GM23338 (cell line): ENCODE measurements around the gene B3GNT4. TPM values are rescaled to one million over a fixed set of nuclear protein-coding genes. Genes with fewer than 3 reads are reported as not detected.
A peak's percentile ranks its signal among the peaks of the same experiment; 100 is the strongest.

Source experiments
- ATAC-seq: fragments of 200-7000 bp; cut with Tn5 transposase; 3 replicates; pipeline ENCODE4 v1.9.1; 2020
- DNase-seq: peaks from one replicate; pipeline ENCODE4 v3.0.0-alpha.2; 2015; ENCODE audit warnings: low spot score
- H2AFZ ChIP-seq: fragments of 200-600 bp; sonication (generic); 2 replicates; pipeline ENCODE4 v1.8.0; 2016; ENCODE audit warnings: antibody characterized with exemption, mild to moderate bottlenecking, moderate library complexity
- H3F3A ChIP-seq: fragments of 200-600 bp; sonication (generic); replicated peaks from 2 replicates; pipeline ENCODE4 v1.8.0; 2017; ENCODE audit warnings: antibody characterized with exemption, mixed run types, low read depth
- H3K27ac ChIP-seq: fragments of 200-600 bp; sonication (generic); 2 replicates; pipeline ENCODE4 v1.6.1; 2016; ENCODE audit warnings: low read depth
- H3K27me3 ChIP-seq: fragments of 200-600 bp; sonication (generic); 2 replicates; pipeline ENCODE4 v1.8.0; 2016; ENCODE audit warnings: mild to moderate bottlenecking, mixed run types, moderate library complexity; ENCODE audit not compliant: insufficient read depth
- H3K36me3 ChIP-seq: fragments of 200-600 bp; sonication (generic); 2 replicates; pipeline ENCODE4 v1.8.0; 2016; ENCODE audit warnings: mild to moderate bottlenecking; ENCODE audit not compliant: insufficient read depth
- H3K4me1 ChIP-seq: fragments of 200-600 bp; sonication (generic); 2 replicates; pipeline ENCODE4 v1.8.0; 2016; ENCODE audit warnings: mild to moderate bottlenecking, moderate library complexity; ENCODE audit not compliant: insufficient read depth
- H3K4me2 ChIP-seq: fragments of 200-600 bp; sonication (generic); 2 replicates; pipeline ENCODE4 v1.7.1; 2017; ENCODE audit warnings: mixed run types
- H3K4me3 ChIP-seq: fragments of 200-600 bp; sonication (generic); 2 replicates; pipeline ENCODE4 v1.6.1; 2016; ENCODE audit warnings: mixed run types
- H3K79me2 ChIP-seq: fragments of 200-600 bp; sonication (generic); replicated peaks from 2 replicates; pipeline ENCODE4 v1.8.0; 2017; ENCODE audit warnings: mild to moderate bottlenecking; ENCODE audit not compliant: insufficient read depth
- H3K9me2 ChIP-seq: fragments of 200-600 bp; sonication (generic); 2 replicates; pipeline ENCODE4 v1.8.0; 2017; ENCODE audit not compliant: insufficient read depth
- H4K20me1 ChIP-seq: fragments of 200-600 bp; sonication (generic); replicated peaks from 2 replicates; pipeline ENCODE4 v1.8.0; 2017; ENCODE audit warnings: mild to moderate bottlenecking; ENCODE audit not compliant: insufficient read depth
- H3K27ac Mint-ChIP-seq: 2 replicates; pipeline ENCODE4 v1.8.0; 2020; ENCODE audit warnings: inconsistent platforms, mild to moderate bottlenecking, moderate library complexity, mixed read lengths
- H3K27me3 Mint-ChIP-seq: 3 replicates; pipeline ENCODE4 v1.8.0; 2022; ENCODE audit warnings: low read depth, mild to moderate bottlenecking, moderate library complexity, mixed read lengths, inconsistent platforms; ENCODE audit not compliant: insufficient read depth, poor library complexity
- H3K36me3 Mint-ChIP-seq: 3 replicates; pipeline ENCODE4 v1.8.0; 2021; ENCODE audit warnings: low read depth, mild to moderate bottlenecking, inconsistent platforms, moderate library complexity, mixed read lengths
- H3K4me1 Mint-ChIP-seq: 3 replicates; pipeline ENCODE4 v1.8.0; 2020; ENCODE audit warnings: mild to moderate bottlenecking, inconsistent platforms, mixed read lengths
- H3K4me3 Mint-ChIP-seq: 3 replicates; pipeline ENCODE4 v1.8.0; 2021; ENCODE audit warnings: moderate library complexity, mild to moderate bottlenecking, inconsistent platforms, mixed read lengths
- H3K9me3 Mint-ChIP-seq: 3 replicates; pipeline ENCODE4 v1.8.0; 2020; ENCODE audit warnings: moderate library complexity, mild to moderate bottlenecking, inconsistent platforms, mixed read lengths
- CREB1 ChIP-seq: fragments of 250-450 bp; sonication (Bioruptor Pico); IDR thresholded peaks from 2 replicates; pipeline ENCODE4 v1.5.0; 2020; ENCODE audit warnings: low read depth, mild to moderate bottlenecking, moderate library complexity
- CTCF ChIP-seq, 2 experiments: fragments of 200-600 bp in 1 of 2; sonication (generic) in 1 of 2; conservative IDR thresholded peaks; 2 replicates each; pipeline versions ENCODE4 v1.5.1 to v1.6.1; 2016 to 2017; ENCODE audit warnings: antibody characterized with exemption in 2 of 2, low read depth in 2 of 2, mild to moderate bottlenecking in 2 of 2, moderate library complexity in 1 of 2
- ETS1 ChIP-seq: IDR thresholded peaks from 2 replicates; pipeline ENCODE4 v1.6.1; 2016; ENCODE audit warnings: antibody characterized with exemption
- EZH2phosphoT487 ChIP-seq: fragments of 200-600 bp; sonication (generic); IDR thresholded peaks from one replicate; pipeline ENCODE4 v1.8.1; 2018; ENCODE audit warnings: antibody characterized with exemption; ENCODE audit not compliant: unreplicated experiment
- JUNB ChIP-seq: IDR thresholded peaks from one replicate; pipeline ENCODE4 v1.6.1; 2016; ENCODE audit warnings: antibody characterized with exemption; ENCODE audit not compliant: unreplicated experiment
- NANOG ChIP-seq: IDR thresholded peaks from 2 replicates; pipeline ENCODE4 v1.6.1; 2016; ENCODE audit warnings: antibody characterized with exemption, borderline replicate concordance
- POLR2AphosphoS5 ChIP-seq: IDR thresholded peaks from 2 replicates; pipeline ENCODE4 v1.6.1; 2016; ENCODE audit warnings: antibody characterized with exemption, low read depth
- STAT1 ChIP-seq: IDR thresholded peaks from one replicate; pipeline ENCODE4 v1.6.1; 2016; ENCODE audit warnings: antibody characterized with exemption; ENCODE audit not compliant: unreplicated experiment
- ZNF114 ChIP-seq: fragments of 250-450 bp; sonication (Bioruptor Pico); IDR thresholded peaks from 2 replicates; pipeline ENCODE4 v1.5.0; 2020; ENCODE audit warnings: mild to moderate bottlenecking, moderate library complexity
- ZNF331 ChIP-seq: fragments of 250-450 bp; sonication (Bioruptor Pico); IDR thresholded peaks from 2 replicates; pipeline ENCODE4 v1.5.0; 2020; ENCODE audit warnings: low read depth, mild to moderate bottlenecking, moderate library complexity
- long read RNA-seq: library from polyadenylated mRNA; unstranded; transcript quantifications from one replicate; pipeline ENCODE4 v2.0.0, GENCODE V29; 2020; ENCODE audit not compliant: unreplicated experiment
- polyA plus RNA-seq: library from polyadenylated mRNA; unstranded; fragments of >200 nt; fragmentation: Nextera tagmentation; extraction: Ambion mirVana; gene quantifications from 2 replicates; pipeline ENCODE4 v1.2.1, GENCODE V29; 2016
- total RNA-seq: library from RNA; depleted of rRNA; stranded (reverse); fragments of >200 nt; shearing (Covaris generic); gene quantifications from 2 replicates; pipeline ENCODE4 v1.2.3, GENCODE V29; 2014; rRNA removed
- TF ChIP-seq, protein P1 (sequence below): IDR thresholded peaks from one replicate; pipeline ENCODE4 v1.6.1; 2018; ENCODE audit warnings: antibody characterized with exemption; ENCODE audit not compliant: unreplicated experiment

The B3GNT4 gene
- 0.80 and 0.89 TPM in 2 replicates for total RNA-seq
- 1.8 and 2.4 TPM in 2 replicates for polyA plus RNA-seq
- long read RNA-seq, partial matches to known transcripts, result 0 of 1 reads
- long read RNA-seq, other reads (novel, unspliced or antisense), result 0 of 1 reads

DNA sequence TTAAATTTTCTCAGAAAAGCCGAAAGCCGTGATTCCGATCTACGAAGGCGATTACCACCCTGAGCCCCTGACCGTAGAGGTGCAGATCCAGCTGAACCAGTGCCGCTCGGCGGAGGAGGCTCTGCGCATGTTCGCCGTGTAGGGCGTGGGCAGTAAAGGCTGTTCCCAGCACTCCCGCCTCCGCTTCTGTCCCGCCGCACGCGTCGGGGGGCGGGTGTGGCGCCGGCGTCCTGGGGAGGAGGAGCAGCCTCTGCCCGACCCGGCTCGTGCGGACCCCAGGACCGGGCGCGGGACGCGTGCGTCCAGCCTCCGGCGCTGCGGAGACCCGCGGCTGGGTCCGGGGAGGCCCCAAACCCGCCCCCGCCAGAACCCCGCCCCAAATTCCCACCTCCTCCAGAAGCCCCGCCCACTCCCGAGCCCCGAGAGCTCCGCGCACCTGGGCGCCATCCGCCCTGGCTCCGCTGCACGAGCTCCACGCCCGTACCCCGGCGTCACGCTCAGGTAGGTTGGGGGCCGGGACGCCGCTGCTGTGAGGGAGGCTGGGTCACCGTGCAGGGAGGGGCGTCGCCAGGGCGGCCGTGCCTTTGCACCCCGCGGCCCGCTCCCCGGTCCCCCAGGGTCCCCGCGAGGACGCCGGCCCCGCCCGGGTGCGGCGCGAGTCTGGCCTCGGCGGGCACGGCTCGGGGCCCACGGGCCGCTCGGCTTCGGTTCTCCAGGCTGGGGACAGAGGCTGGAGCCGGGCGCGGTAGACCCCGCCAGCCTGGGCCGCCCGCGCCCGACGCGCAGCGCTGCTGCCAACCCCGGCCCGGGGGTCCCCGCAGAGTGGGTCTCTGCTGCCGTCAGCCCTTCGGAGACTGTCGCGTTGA is at the start of gene B3GNT4:
Gene B3GNT4, plus strand, starts transcription at position 409 of the 866 bp plus-strand sequence. CDS start 910 bp downstream, outside the sequence.
- Histone ChIP-seq H3K79me2 (no peaks in the 10 kb centered on the region), H3K36me3 (peaks cover 11% of the 10 kb centered on the region; the same call in 1 of the 2 replicates), H3K9me2 (no peaks in the 10 kb centered on the region), H4K20me1 (peaks cover 27% of the 10 kb centered on the region), H3K4me3 (peak within 1 kb of the TSS; percentile 67), H3F3A (peaks cover 20% of the 10 kb centered on the region), H3K4me2 (peak within 1 kb of the TSS; percentile 88), H3K27me3 (peaks cover 47% of the 10 kb centered on the region), H2AFZ (peak within 1 kb of the TSS; percentile 98), H3K4me1 (peaks cover 11% of the 10 kb centered on the region; the same call in 1 of the 2 replicates), H3K27ac (no peak within 1 kb of the TSS)
- H3K4me1 Mint-ChIP-seq, result peaks cover 20% of the 10 kb centered on the region
- H3K4me3 Mint-ChIP-seq, result peak within 1 kb of the TSS; percentile 81
- no peak within 1 kb of the TSS for H3K27ac Mint-ChIP-seq
- DNase-seq (peak; percentile 85), ATAC-seq (peak; percentile 67)
- peaks cover 43% of the 10 kb centered on the region for H3K27me3 Mint-ChIP-seq
- no peaks in the 10 kb centered on the region for H3K9me3 Mint-ChIP-seq
- TF ChIP-seq STAT1 (no peak), CTCF (conservative IDR thresholded peaks at IDR 0.05; ENCODE audit: low read depth in 2 of 2) (no peak), POLR2AphosphoS5 (peak; percentile 58), EZH2phosphoT487 (peak; percentile 18)
- H3K36me3 Mint-ChIP-seq, result peaks cover 15% of the 10 kb centered on the region

DNA sequence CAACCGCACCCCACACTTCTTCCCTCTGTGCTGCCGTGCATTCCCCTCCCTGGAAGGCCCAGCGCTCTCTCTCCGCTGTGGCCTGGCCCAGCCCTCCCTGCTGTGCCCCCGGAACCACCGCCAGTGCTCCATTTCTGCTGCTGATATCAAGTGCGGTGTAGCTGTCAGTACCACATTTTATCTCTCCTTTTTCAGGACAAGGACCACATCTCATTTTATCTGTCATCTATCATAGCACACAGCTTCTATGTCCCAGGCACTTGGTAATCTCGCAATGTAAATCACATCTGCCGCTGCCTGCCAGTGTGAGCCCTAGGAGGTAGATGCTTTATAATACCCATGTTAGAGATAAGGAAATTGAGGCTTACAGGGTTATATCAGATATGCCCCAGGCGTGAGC is 47.8 kb upstream of the B3GNT4 start:
- Histone ChIP-seq H3F3A (no peaks in the 10 kb centered on the region), H3K4me2 (no peak overlapping the region), H3K79me2 (no peaks in the 10 kb centered on the region), H2AFZ (peak overlapping the region; percentile 32), H3K36me3 (no peaks in the 10 kb centered on the region), H3K9me2 (no peaks in the 10 kb centered on the region), H3K27me3 (no peaks in the 10 kb centered on the region), H3K27ac (no peak overlapping the region), H3K4me1 (no peaks in the 10 kb centered on the region), H3K4me3 (no peak overlapping the region), H4K20me1 (no peaks in the 10 kb centered on the region)
- peak; percentile 55 for ATAC-seq
- no peaks in the 10 kb centered on the region; the same call in 2 of the 3 replicates for H3K9me3 Mint-ChIP-seq
- no peak overlapping the region; the same call in 1 of the 2 replicates for H3K27ac Mint-ChIP-seq
- H3K27me3 Mint-ChIP-seq, result peaks cover 9% of the 10 kb centered on the region
- H3K36me3 Mint-ChIP-seq, result no peaks in the 10 kb centered on the region
- peaks cover 6% of the 10 kb centered on the region; the same call in 2 of the 3 replicates for H3K4me1 Mint-ChIP-seq
- no peak overlapping the region for H3K4me3 Mint-ChIP-seq
- DNase-seq, result no peak
- TF ChIP-seq ZNF114 (CRISPR knock-in tag) (no peak), CREB1 (CRISPR knock-in tag) (no peak), NANOG (no peak), POLR2AphosphoS5 (no peak), ZNF331 (CRISPR knock-in tag) (no peak), JUNB (no peak), ETS1 (no peak), STAT1 (no peak)
- TF ChIP-seq, protein P1, sequence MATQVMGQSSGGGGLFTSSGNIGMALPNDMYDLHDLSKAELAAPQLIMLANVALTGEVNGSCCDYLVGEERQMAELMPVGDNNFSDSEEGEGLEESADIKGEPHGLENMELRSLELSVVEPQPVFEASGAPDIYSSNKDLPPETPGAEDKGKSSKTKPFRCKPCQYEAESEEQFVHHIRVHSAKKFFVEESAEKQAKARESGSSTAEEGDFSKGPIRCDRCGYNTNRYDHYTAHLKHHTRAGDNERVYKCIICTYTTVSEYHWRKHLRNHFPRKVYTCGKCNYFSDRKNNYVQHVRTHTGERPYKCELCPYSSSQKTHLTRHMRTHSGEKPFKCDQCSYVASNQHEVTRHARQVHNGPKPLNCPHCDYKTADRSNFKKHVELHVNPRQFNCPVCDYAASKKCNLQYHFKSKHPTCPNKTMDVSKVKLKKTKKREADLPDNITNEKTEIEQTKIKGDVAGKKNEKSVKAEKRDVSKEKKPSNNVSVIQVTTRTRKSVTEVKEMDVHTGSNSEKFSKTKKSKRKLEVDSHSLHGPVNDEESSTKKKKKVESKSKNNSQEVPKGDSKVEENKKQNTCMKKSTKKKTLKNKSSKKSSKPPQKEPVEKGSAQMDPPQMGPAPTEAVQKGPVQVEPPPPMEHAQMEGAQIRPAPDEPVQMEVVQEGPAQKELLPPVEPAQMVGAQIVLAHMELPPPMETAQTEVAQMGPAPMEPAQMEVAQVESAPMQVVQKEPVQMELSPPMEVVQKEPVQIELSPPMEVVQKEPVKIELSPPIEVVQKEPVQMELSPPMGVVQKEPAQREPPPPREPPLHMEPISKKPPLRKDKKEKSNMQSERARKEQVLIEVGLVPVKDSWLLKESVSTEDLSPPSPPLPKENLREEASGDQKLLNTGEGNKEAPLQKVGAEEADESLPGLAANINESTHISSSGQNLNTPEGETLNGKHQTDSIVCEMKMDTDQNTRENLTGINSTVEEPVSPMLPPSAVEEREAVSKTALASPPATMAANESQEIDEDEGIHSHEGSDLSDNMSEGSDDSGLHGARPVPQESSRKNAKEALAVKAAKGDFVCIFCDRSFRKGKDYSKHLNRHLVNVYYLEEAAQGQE, result no peak
